GM18951 (cell line): ENCODE measurements around the gene SEH1L.

Experiments
- POLR2A ChIP-seq: IDR thresholded peaks from 4 replicates; pipeline ENCODE4 v1.6.1; 2011; ENCODE audit warnings: mild to moderate bottlenecking; ENCODE audit not compliant: insufficient read length, insufficient read depth; ENCODE audit errors: extremely low read depth
- in situ Hi-C: fragments of 300-500 bp; cut with MboI; formaldehyde crosslinking; loops from one replicate; pipeline ENCODE4 v1.12.0; 2022; ENCODE audit warnings: low sequenced_read_pairs, mixed read lengths, inconsistent platforms; ENCODE audit not compliant: unreplicated experiment

The SEH1L gene

GRCh38 chr18:12928206-12928605 is 19.6 kb upstream of the SEH1L start:
- no peak for TF ChIP-seq POLR2A
- in situ Hi-C loops: loop anchor here (25.0 kb wide), 1 partner anchor 541 kb away; the partner anchor contains the start of gene AFG3L2

DNA sequence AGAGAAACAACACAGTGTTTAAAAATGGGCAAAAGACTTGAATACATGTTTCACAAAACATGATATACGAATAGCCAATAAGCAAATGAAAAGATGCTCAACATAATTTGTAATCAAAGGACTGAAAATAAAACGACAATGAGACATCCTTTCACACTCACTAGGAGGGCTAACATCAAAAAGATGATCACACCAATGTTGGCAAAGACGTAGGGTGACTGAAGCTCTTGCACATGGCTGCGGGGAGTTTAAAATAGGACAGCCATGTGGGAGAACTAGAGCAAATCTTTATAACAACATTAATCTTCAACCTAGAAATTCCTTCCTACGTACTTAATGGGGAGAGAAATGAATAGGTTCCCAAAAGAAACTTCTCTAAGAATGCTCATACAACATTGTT is 19.2 kb upstream of the SEH1L start:
- in situ Hi-C loops: loop anchor here (25.0 kb wide), 1 partner anchor 541 kb away; the partner anchor contains the start of gene AFG3L2
- TF ChIP-seq POLR2A: no peak

GRCh38 chr18:12929477-12930083 is 18.2 kb upstream of the SEH1L start:
- in situ Hi-C loops: loop anchor here (10.0 to 25.0 kb wide), 2 partner anchors 185 to 542 kb away; partner anchors contain the start of gene AFG3L2
- no peak for TF ChIP-seq POLR2A

- in situ Hi-C loops: loop anchor here (10.0 to 25.0 kb wide), 2 partner anchors 186 to 543 kb away; partner anchors contain the start of gene AFG3L2
- no peak for TF ChIP-seq POLR2A
Measured at GRCh38 chr18:12930376-12930775, 17.4 kb upstream of the SEH1L start.

DNA sequence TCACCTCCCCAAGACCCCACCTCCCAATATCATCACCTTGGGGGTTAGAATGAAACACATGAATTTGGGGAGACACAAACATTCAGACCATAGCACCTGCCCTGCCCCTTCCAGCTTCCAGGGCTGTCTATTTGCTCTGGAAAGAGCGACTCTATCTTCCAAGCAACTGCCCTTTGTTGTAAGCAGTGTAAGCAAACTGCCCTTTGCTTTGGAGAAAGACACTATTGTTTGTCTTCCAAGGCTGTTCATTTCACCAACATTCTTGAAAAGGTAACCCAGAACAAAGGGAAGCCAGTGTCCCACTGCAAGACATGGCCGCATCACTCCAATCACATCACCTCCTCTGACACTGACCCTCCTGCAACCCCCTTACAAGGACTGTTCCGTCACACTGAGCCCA is 16.9 kb upstream of the SEH1L start:
- in situ Hi-C loops: loop anchor here (10.0 to 25.0 kb wide), 2 partner anchors 186 to 544 kb away; partner anchors contain the start of gene AFG3L2
- TF ChIP-seq POLR2A: no peak

DNA sequence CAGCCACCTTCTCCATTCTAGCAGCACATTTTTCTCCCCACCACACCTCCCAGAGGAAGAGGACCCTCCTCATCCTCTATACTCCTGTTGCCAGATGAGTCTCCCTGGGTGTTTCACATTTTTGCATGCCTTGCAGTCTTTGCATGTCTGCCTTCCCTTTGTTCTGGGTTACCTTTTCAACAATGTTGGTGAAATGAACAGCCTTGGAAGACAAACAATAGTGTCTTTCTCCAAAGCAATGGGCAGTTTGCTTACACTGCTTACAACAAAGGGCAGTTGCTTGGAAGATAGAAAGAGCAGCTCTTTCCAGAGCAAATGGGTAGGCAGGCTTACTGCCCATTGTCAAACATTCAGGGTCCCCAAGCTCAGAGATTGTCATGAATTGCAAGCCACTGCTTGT is 14.5 kb upstream of the SEH1L start:
- in situ Hi-C loops: loop anchor here (10.0 to 25.0 kb wide), 2 partner anchors 189 to 546 kb away; partner anchors contain the start of gene AFG3L2
- no peak for TF ChIP-seq POLR2A

DNA sequence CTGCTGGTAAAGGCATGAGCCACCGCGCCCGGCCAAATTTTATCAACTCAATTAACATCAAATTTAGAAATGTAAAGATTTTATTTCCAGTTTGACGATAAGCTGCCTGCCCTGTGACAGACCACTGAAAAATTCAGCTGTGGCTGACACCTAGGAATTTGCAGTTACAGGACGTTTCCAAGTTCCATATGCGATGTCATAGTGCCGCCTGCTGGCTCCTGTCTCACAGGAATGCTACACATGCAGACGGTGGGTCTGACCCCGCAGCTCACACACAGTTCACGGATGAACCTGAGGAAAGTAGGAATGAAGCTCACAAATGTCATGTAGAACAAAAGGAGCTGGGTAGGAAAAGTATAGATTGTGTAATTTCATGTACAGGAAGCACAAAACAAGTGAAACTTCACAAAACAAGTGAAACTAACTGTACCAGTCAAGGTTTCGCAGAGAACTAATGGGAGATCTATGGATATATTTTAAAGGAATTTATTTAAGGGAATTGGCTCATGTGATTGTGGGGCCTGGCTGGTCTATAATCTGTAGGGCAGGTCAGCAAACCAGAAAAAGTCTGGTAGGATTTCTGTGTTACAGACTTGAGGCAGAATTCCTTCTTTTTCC is 13.2 kb upstream of the SEH1L start:
- in situ Hi-C loops: loop anchor here (10.0 to 25.0 kb wide), 2 partner anchors 190 to 547 kb away; partner anchors contain the start of gene AFG3L2
- TF ChIP-seq POLR2A: no peak

DNA sequence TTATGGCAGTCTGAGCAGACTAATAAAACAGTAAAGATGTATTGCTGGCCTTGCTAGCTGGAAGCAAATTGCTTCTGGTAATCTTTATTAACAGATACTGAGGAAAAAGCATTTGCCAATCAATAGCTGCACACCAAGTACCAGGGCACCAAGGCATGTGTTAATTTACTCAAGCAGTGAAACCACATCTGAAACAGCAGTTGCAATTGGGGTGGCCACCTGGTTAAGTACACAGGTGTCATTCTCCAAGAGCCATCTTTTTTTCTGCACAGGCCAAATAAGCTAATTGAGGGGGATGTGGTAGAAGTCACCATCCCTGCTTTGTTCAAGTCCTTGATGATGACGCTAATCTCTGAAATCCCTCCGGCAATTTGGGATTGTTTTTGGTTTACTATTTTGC is 8.6 kb upstream of the SEH1L start:
- in situ Hi-C loops: loop anchor here (10.0 to 25.0 kb wide), 2 partner anchors 194 to 552 kb away; partner anchors contain the start of gene AFG3L2
- TF ChIP-seq POLR2A: no peak

DNA sequence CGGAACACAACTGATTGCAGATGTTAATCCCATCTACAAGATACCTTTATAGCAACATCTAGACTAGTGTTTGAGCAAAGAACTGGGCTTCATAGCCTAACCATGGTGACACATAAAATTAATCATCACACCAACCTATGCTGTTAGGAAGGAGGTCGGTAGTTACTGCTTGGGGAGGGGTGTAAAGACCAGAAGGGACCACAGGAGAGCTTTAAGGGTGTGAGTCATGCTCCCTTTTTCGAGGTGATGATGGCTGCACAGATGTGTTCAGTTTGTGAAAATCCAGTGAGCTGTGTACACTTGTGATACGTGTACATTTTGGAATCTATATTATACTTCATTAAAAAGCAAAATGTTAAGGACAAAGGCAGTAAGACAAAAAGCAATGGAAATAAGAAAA is 4.6 kb upstream of the SEH1L start:
- in situ Hi-C loops: loop anchor here (25.0 kb wide), 1 partner anchor 556 kb away; the partner anchor contains the start of gene AFG3L2
- TF ChIP-seq POLR2A: no peak

- TF ChIP-seq POLR2A: no peak
- in situ Hi-C loops: loop anchor here (25.0 kb wide), 1 partner anchor 557 kb away; the partner anchor contains the start of gene AFG3L2
Measured at GRCh38 chr18:12944709-12945108, 3.1 kb upstream of the SEH1L start.

- no peak for TF ChIP-seq POLR2A
- in situ Hi-C loops: loop anchor here (25.0 kb wide), 1 partner anchor 559 kb away; the partner anchor contains the start of gene AFG3L2
Measured at GRCh38 chr18:12946549-12947284, 1.1 kb upstream of the SEH1L start.

- in situ Hi-C loops: loop anchor here (25.0 kb wide), 1 partner anchor 561 kb away; the partner anchor contains the start of gene AFG3L2
- peak; percentile 75 for TF ChIP-seq POLR2A
Measured at GRCh38 chr18:12948050-12948804, 416 bp downstream of the SEH1L start.
